Measurements from ENCODE around the gene GYS2. TPM values are rescaled to one million over a fixed set of nuclear protein-coding genes. Genes with fewer than 3 reads are reported as not detected.

The GYS2 gene
- total and polyA plus RNA-seq, 11 donors, result 0.04 to 0.35 TPM; not detected in 9

DNA sequence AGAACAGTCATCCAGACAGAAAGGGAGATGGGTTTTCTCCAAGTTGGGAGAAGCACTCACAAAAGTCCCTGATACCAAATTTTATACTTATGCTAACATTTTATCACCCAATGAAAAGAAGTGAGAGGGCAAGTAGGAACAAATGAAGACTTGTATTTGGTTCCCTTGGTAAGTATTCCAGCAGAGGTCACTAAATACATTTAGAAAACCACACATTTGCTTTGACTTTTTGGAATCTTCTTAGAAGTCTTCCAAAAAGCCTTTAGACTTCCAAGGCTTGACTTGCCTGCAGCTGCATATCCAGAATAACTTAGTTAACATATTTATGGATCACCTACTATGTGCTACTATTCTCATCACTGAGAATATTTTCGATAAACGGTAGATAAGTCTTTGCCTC is 3.1 kb upstream of the GYS2 start:
- Histone ChIP-seq H3K9me3 (no peaks in the 10 kb centered on the region), H3K27me3 (no peaks in the 10 kb centered on the region), H3K4me3 (no peak overlapping the region), H3K4me1 (peaks cover 0 to 6% (median 0%) of the 10 kb centered on the region in 12 donors), H3K36me3 (no peaks in the 10 kb centered on the region), H3K27ac (no peak overlapping the region)
- DNase-seq (no peak), ATAC-seq (peak in 2 of 4 donors; percentile 51 to 52)
- intact Hi-C loops (cut with DNase I), result loop anchor here (1.0 to 10.0 kb wide), 9 partner anchors 70 to 417 kb away; partner anchors contain the start of gene SPX (in 1 of the 10)
- no peak for TF ChIP-seq POLR2A (IDR thresholded peaks at IDR 0.05)
- TF ChIP-seq, protein P1, sequence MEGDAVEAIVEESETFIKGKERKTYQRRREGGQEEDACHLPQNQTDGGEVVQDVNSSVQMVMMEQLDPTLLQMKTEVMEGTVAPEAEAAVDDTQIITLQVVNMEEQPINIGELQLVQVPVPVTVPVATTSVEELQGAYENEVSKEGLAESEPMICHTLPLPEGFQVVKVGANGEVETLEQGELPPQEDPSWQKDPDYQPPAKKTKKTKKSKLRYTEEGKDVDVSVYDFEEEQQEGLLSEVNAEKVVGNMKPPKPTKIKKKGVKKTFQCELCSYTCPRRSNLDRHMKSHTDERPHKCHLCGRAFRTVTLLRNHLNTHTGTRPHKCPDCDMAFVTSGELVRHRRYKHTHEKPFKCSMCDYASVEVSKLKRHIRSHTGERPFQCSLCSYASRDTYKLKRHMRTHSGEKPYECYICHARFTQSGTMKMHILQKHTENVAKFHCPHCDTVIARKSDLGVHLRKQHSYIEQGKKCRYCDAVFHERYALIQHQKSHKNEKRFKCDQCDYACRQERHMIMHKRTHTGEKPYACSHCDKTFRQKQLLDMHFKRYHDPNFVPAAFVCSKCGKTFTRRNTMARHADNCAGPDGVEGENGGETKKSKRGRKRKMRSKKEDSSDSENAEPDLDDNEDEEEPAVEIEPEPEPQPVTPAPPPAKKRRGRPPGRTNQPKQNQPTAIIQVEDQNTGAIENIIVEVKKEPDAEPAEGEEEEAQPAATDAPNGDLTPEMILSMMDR (IDR thresholded peaks at IDR 0.05), result peak; percentile 21 to 65 (median 55)
- 60 to 76% (median 64%) methylated on average over 2 of the region's 2 CpGs for WGBS, 4 donors

DNA sequence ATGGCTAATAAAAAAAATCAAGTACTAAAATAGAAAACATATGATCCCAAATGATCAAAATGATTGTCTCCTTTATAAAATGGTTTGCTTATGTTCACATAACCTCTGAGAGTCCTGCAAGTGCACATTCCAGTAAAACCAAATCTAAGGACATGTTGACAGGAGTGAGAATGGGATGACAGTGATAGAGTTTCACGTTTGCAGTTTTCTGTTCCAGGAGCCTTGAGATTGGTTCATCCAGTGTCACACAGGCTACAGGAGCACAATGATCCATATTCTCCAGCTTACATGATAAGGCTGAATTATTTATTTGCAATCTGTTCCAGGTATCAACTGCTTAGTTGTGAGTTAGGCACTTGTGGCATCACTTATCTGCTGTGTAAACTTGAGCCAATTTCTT is 1.5 kb upstream of the GYS2 start:
- Histone ChIP-seq H3K27ac (no peak overlapping the region), H3K4me3 (no peak overlapping the region), H3K27me3 (no peaks in the 10 kb centered on the region), H3K4me1 (peaks cover 0 to 6% (median 0%) of the 10 kb centered on the region in 12 donors), H3K36me3 (no peaks in the 10 kb centered on the region), H3K9me3 (no peaks in the 10 kb centered on the region)
- ATAC-seq (no peak), DNase-seq (no peak)
- intact Hi-C loops (cut with DNase I), result loop anchor here in 9 of 10 donors (2.0 to 10.0 kb wide), 7 partner anchors 71 to 419 kb away; partner anchors contain the start of gene SPX (in 1 of the 9)
- 39 to 50% (median 42%) methylated on average over 1 of the region's 1 CpG for WGBS, 4 donors
- TF ChIP-seq, protein P1 (IDR thresholded peaks at IDR 0.05), result no peak

DNA sequence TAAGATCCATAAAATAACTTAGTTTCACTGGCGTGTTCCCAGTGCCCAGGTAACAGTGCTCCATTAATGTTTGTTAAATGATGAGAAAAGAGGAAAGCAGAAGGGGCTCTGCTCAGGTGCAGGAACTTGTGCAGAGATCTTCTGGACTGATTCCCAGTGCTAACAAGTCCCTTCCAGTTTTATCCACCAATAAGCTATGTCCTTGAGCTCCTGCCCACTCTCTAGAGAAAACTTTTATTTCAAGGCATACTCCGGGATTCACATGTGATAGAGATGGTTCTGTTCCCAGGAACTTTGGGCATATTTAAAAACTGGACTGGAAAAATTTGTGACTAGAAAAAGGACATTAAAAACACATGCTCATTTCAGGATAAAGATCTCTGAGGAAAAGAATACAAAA is 1.9 kb downstream of the GYS2 start:
- 50 to 70% (median 58%) methylated on average over 2 of the region's 2 CpGs for WGBS, 4 donors
- no peak for TF ChIP-seq POLR2A (IDR thresholded peaks at IDR 0.05)
- TF ChIP-seq, protein P1 (IDR thresholded peaks at IDR 0.05), result no peak
- no peak overlapping the region for H3K27ac ChIP-seq
- H3K27me3 ChIP-seq, result no peaks in the 10 kb centered on the region
- no peaks in the 10 kb centered on the region for H3K9me3 ChIP-seq
- H3K4me1 ChIP-seq, result no peaks in the 10 kb centered on the region
- H3K4me3 ChIP-seq, result no peak overlapping the region
- ATAC-seq, result no peak
- DNase-seq, result no peak
- no peaks in the 10 kb centered on the region for H3K36me3 ChIP-seq
- intact Hi-C loops (cut with DNase I), result loop anchor here in 2 of 10 donors (10.0 kb wide), 2 partner anchors 392 to 422 kb away; no protein-coding TSS in a partner anchor

DNA sequence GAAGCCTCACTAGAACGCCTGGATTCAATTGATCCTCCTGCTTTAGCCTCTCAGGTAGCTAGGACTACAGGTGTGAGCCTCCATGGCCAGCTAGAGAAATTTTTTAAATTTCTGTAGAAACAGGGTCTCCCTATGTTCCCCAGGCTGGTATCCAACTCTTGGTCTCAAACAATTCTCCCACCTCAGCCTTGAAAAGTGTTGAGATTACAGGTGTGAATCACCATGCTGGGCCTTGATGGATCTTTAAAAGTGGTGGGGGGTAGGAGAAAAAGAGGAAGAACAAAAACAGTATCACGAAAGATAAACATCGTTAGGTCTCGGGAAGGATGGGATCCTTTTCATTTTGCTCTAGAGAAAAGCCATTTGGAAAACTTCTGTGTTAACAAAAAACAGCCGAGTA is 4.5 kb downstream of the GYS2 start:
- intact Hi-C loops (cut with DNase I), result loop anchor here in 2 of 10 donors (10.0 kb wide), 2 partner anchors 395 to 425 kb away; no protein-coding TSS in a partner anchor
- WGBS, 4 donors, result 69 to 77% (median 77%) methylated on average over 5 of the region's 5 CpGs
- H3K9me3 ChIP-seq, result no peaks in the 10 kb centered on the region
- no peak overlapping the region for H3K27ac ChIP-seq
- no peaks in the 10 kb centered on the region for H3K27me3 ChIP-seq
- TF ChIP-seq, protein P1 (IDR thresholded peaks at IDR 0.05), result no peak
- no peak for TF ChIP-seq POLR2A (IDR thresholded peaks at IDR 0.05)
- H3K36me3 ChIP-seq, result no peaks in the 10 kb centered on the region
- ATAC-seq (no peak), DNase-seq (no peak)
- H3K4me3 ChIP-seq, result no peak overlapping the region
- no peaks in the 10 kb centered on the region for H3K4me1 ChIP-seq
